Right renal pelvis (tissue), 4 donors: ENCODE results near the gene PERCC1. TPM values are rescaled to one million over a fixed set of nuclear protein-coding genes. Genes with fewer than 3 reads are reported as not detected.

ENCODE experiments used
- DNase-seq, 4 donors: peaks; one replicate each; pipeline ENCODE4 v3.0.0-alpha.2; 2013; ENCODE audit warnings: low read depth in 4 of 4, low spot score in 3 of 4, missing footprints in 1 of 4
- polyA plus RNA-seq, 4 donors: library from polyadenylated mRNA; unstranded; fragments of 120-200 nt; gene quantifications; one replicate each; pipeline ENCODE4 v1.2.1, GENCODE V29; 2013; ENCODE audit not compliant: insufficient read length in 4 of 4

The PERCC1 gene
- polyA plus RNA-seq, result under 1 TPM in 1 of 4 donors, not detected in 3; 0.26 TPM

- DNase-seq, result no peak
These were observed at the start of gene PERCC1 for GRCh38 chr16:1430759-1431496. TSS of gene PERCC1 (plus strand) at chr16:1431078. CDS start at chr16:1432594, 1,516 bp downstream.

GRCh38 chr16:1381612-1382406 is 49.1 kb upstream of the PERCC1 start:
- DNase-seq, result no peak

- DNase-seq, result no peak
These were observed 47.3 kb upstream of the PERCC1 start for GRCh38 chr16:1383556-1383955.

GRCh38 chr16:1385232-1385631 is 45.6 kb upstream of the PERCC1 start:
- no peak for DNase-seq

GRCh38 chr16:1387331-1387730 is 43.5 kb upstream of the PERCC1 start:
- no peak for DNase-seq

GRCh38 chr16:1389762-1390161 is 41.1 kb upstream of the PERCC1 start:
- no peak for DNase-seq

GRCh38 chr16:1390239-1390779 is 40.6 kb upstream of the PERCC1 start:
- no peak for DNase-seq

GRCh38 chr16:1392826-1393225 is 38.1 kb upstream of the PERCC1 start:
- DNase-seq, result no peak

GRCh38 chr16:1393613-1394176 is 37.2 kb upstream of the PERCC1 start:
- DNase-seq, result no peak

GRCh38 chr16:1394367-1394951 is 36.4 kb upstream of the PERCC1 start:
- DNase-seq, result no peak

GRCh38 chr16:1395444-1396031 is 35.3 kb upstream of the PERCC1 start:
- DNase-seq, result no peak

GRCh38 chr16:1397779-1398178 is 33.1 kb upstream of the PERCC1 start:
- no peak for DNase-seq

- no peak for DNase-seq
These were observed 32.5 kb upstream of the PERCC1 start for GRCh38 chr16:1398351-1398750.

GRCh38 chr16:1398826-1399581 is 31.9 kb upstream of the PERCC1 start:
- no peak for DNase-seq

GRCh38 chr16:1401061-1401757 is 29.7 kb upstream of the PERCC1 start:
- no peak for DNase-seq

GRCh38 chr16:1401758-1402154 is 29.1 kb upstream of the PERCC1 start:
- no peak for DNase-seq

- DNase-seq, result no peak
These were observed 27.8 kb upstream of the PERCC1 start for GRCh38 chr16:1403036-1403435.

GRCh38 chr16:1403733-1404132 is 27.1 kb upstream of the PERCC1 start:
- DNase-seq, result no peak

- no peak for DNase-seq
These were observed 23.1 kb upstream of the PERCC1 start for GRCh38 chr16:1407753-1408152.
